HG03095 (cell line): ENCODE results near the gene TIMM10B.
"Not testable (repeated sequence)": the region's sequence is repeated elsewhere in the genome, so short reads cannot be mapped to it uniquely, and the experiment has no call there.

Source experiments
- ATAC-seq: cut with Tn5 transposase; IDR thresholded peaks from one replicate; pipeline ENCODE4 v1.9.1; 2021; ENCODE audit warnings: moderate library complexity; ENCODE audit not compliant: unreplicated experiment

The TIMM10B gene

GRCh38 chr11:6504166-6504565, 22.9 kb downstream of the TIMM10B start:
- ATAC-seq = no peak

- ATAC-seq = no peak
These were observed 24.4 kb downstream of the TIMM10B start for GRCh38 chr11:6505577-6506240.

- no peak for ATAC-seq
These were observed 35.6 kb downstream of the TIMM10B start for GRCh38 chr11:6516865-6517264.

GRCh38 chr11:6520265-6520664, 39.0 kb downstream of the TIMM10B start:
- ATAC-seq = no peak

GRCh38 chr11:6521946-6522345, 40.6 kb downstream of the TIMM10B start:
- ATAC-seq = not testable (repeated sequence)

- ATAC-seq = no peak
These were observed 42.0 kb downstream of the TIMM10B start for GRCh38 chr11:6523253-6523652.

GRCh38 chr11:6526411-6527135, 45.3 kb downstream of the TIMM10B start:
- no peak for ATAC-seq

- no peak for ATAC-seq
These were observed 48.0 kb downstream of the TIMM10B start for GRCh38 chr11:6529266-6529665.

- ATAC-seq = no peak
These were observed 49.5 kb downstream of the TIMM10B start for GRCh38 chr11:6530848-6531247.

GRCh38 chr11:6531267-6531752, 50.0 kb downstream of the TIMM10B start:
- ATAC-seq = peak; percentile 52
